Smooth muscle cell (in vitro differentiated cells): Measurements from ENCODE around the gene CILP2. TPM values are rescaled to one million over a fixed set of nuclear protein-coding genes. Genes with fewer than 3 reads are reported as not detected.
A peak's percentile ranks its signal among the peaks of the same experiment; 100 is the strongest.

Source experiments
- DNase-seq: peaks from one replicate; lab custom pipeline; 2025; ENCODE audit not compliant: unreplicated experiment; lab: John Stamatoyannopoulos, UW
- H2AFZ ChIP-seq: fragments of 200-600 bp; sonication (generic); 2 replicates; pipeline ENCODE4 v1.6.0; 2016; ENCODE audit warnings: antibody characterized with exemption, low read depth, mild to moderate bottlenecking
- H3F3A ChIP-seq: fragments of 200-600 bp; sonication (generic); 2 replicates; pipeline ENCODE4 v1.6.0; 2017; ENCODE audit warnings: antibody characterized with exemption, low read depth
- H3K27ac ChIP-seq: fragments of 200-600 bp; sonication (generic); 2 replicates; pipeline ENCODE4 v1.5.1; 2016; ENCODE audit warnings: low read depth, mild to moderate bottlenecking
- H3K27me3 ChIP-seq: fragments of 200-600 bp; sonication (generic); 2 replicates; pipeline ENCODE4 v1.6.1; 2016; ENCODE audit warnings: low read depth, mild to moderate bottlenecking
- H3K36me3 ChIP-seq: fragments of 200-600 bp; sonication (generic); 2 replicates; pipeline ENCODE4 v1.5.1; 2016; ENCODE audit warnings: low read depth
- H3K4me1 ChIP-seq: fragments of 200-600 bp; sonication (generic); 2 replicates; pipeline ENCODE4 v1.5.1; 2016; ENCODE audit warnings: low read depth
- H3K4me2 ChIP-seq: fragments of 200-600 bp; sonication (generic); 2 replicates; pipeline ENCODE4 v1.6.0; 2016; ENCODE audit warnings: mild to moderate bottlenecking
- H3K4me3 ChIP-seq: fragments of 200-600 bp; sonication (generic); 2 replicates; pipeline ENCODE4 v1.5.1; 2016; ENCODE audit warnings: mild to moderate bottlenecking
- H3K79me2 ChIP-seq: fragments of 200-600 bp; sonication (generic); 2 replicates; pipeline ENCODE4 v1.6.0; 2016; ENCODE audit warnings: low read depth, mild to moderate bottlenecking
- H3K9ac ChIP-seq: fragments of 200-600 bp; sonication (generic); 2 replicates; pipeline ENCODE4 v1.6.0; 2016; ENCODE audit warnings: low read depth
- H3K9me3 ChIP-seq: fragments of 200-600 bp; sonication (generic); replicated peaks from 2 replicates; pipeline ENCODE4 v1.5.1; 2016; ENCODE audit warnings: low read depth
- H4K20me1 ChIP-seq: fragments of 200-600 bp; sonication (generic); 2 replicates; pipeline ENCODE4 v1.6.0; 2016; ENCODE audit warnings: low read depth
- CTCF ChIP-seq: fragments of 200-600 bp; sonication (generic); IDR thresholded peaks from 2 replicates; pipeline ENCODE4 v1.5.1; 2017; ENCODE audit warnings: borderline replicate concordance, mild to moderate bottlenecking, antibody characterized with exemption; ENCODE audit not compliant: insufficient read depth, poor library complexity, severe bottlenecking
- whole genome bisulfite sequencing: methylation state at CpG from one replicate; pipeline ENCODE4 v1.1.7; 2016; ENCODE audit warnings: low lambda C conversion rate; 5-methylcytosine and 5-hydroxymethylcytosine counted together
- polyA plus RNA-seq: library from polyadenylated mRNA; unstranded; fragments of >200 nt; fragmentation: Nextera tagmentation; extraction: Ambion mirVana; gene quantifications from 2 replicates; pipeline ENCODE4 v1.2.1, GENCODE V29; 2016
- total RNA-seq: library from RNA; depleted of rRNA; stranded (reverse); fragments of >200 nt; gene quantifications from 2 replicates; pipeline ENCODE4 v1.2.3, GENCODE V29; 2014

The CILP2 gene
- total and polyA plus RNA-seq, 2 experiments from 2014 or later = 27.2 to 95.0 TPM

- H3K4me3 ChIP-seq = no peak overlapping the region
- 57% methylated on average over 6 of the region's 6 CpGs for WGBS
- no peaks in the 10 kb centered on the region for H3K36me3 ChIP-seq
- H3K4me2 ChIP-seq = no peak overlapping the region
- no peaks in the 10 kb centered on the region for H4K20me1 ChIP-seq
- H3K4me1 ChIP-seq = no peaks in the 10 kb centered on the region
- H2AFZ ChIP-seq = no peak overlapping the region
- no peaks in the 10 kb centered on the region for H3K27me3 ChIP-seq
- no peak for DNase-seq
- no peak overlapping the region for H3K9ac ChIP-seq
- no peaks in the 10 kb centered on the region for H3K9me3 ChIP-seq
- no peak overlapping the region for H3K27ac ChIP-seq
- TF ChIP-seq CTCF = no peak
- no peaks in the 10 kb centered on the region for H3F3A ChIP-seq
- no peaks in the 10 kb centered on the region for H3K79me2 ChIP-seq
Observed at GRCh38 chr19:19510432-19510831, 27.6 kb upstream of the CILP2 start.

- Histone ChIP-seq H3F3A (no peaks in the 10 kb centered on the region), H3K9ac (no peak overlapping the region), H3K27me3 (no peaks in the 10 kb centered on the region), H3K4me1 (peaks cover 9% of the 10 kb centered on the region), H3K4me3 (no peak overlapping the region), H4K20me1 (peaks cover 6% of the 10 kb centered on the region), H3K4me2 (no peak overlapping the region), H3K36me3 (no peaks in the 10 kb centered on the region), H3K9me3 (no peaks in the 10 kb centered on the region), H3K27ac (no peak overlapping the region), H2AFZ (no peak overlapping the region), H3K79me2 (peaks cover 26% of the 10 kb centered on the region)
- TF ChIP-seq CTCF = no peak
- no peak for DNase-seq
- WGBS = 96% methylated on average over 17 of the region's 17 CpGs
Observed at GRCh38 chr19:19513682-19514081, 24.4 kb upstream of the CILP2 start.

- H3K27me3 ChIP-seq = no peaks in the 10 kb centered on the region
- no peaks in the 10 kb centered on the region for H3F3A ChIP-seq
- H3K9me3 ChIP-seq = no peaks in the 10 kb centered on the region
- H2AFZ ChIP-seq = no peak overlapping the region
- DNase-seq = no peak
- H4K20me1 ChIP-seq = peaks cover 11% of the 10 kb centered on the region
- no peak overlapping the region for H3K27ac ChIP-seq
- WGBS = 97% methylated on average over 40 of the region's 46 CpGs
- no peak overlapping the region for H3K4me2 ChIP-seq
- no peaks in the 10 kb centered on the region for H3K36me3 ChIP-seq
- no peak overlapping the region for H3K4me3 ChIP-seq
- peaks cover 9% of the 10 kb centered on the region for H3K4me1 ChIP-seq
- no peak for TF ChIP-seq CTCF
- H3K79me2 ChIP-seq = peaks cover 32% of the 10 kb centered on the region
- H3K9ac ChIP-seq = no peak overlapping the region
Observed at GRCh38 chr19:19514215-19514657, 23.8 kb upstream of the CILP2 start.

GRCh38 chr19:19514881-19515641, 23.0 kb upstream of the CILP2 start, which contains the start of gene TSSK6:
TSSK6 (minus strand) TSS chr19:19515548; CDS start chr19:19515427, 121 bp downstream.
- Histone ChIP-seq H3K79me2 (peaks cover 39% of the 10 kb centered on the region), H3K27me3 (no peaks in the 10 kb centered on the region), H3K4me2 (peak within 1 kb of the TSS; percentile 98), H4K20me1 (peaks cover 20% of the 10 kb centered on the region), H3K9ac (peak within 1 kb of the TSS; percentile 75), H3K4me3 (peak within 1 kb of the TSS; percentile 87), H3K4me1 (peaks cover 9% of the 10 kb centered on the region), H3K36me3 (no peaks in the 10 kb centered on the region), H2AFZ (peak within 1 kb of the TSS; percentile 56), H3K27ac (peak within 1 kb of the TSS; percentile 17), H3K9me3 (no peaks in the 10 kb centered on the region), H3F3A (no peaks in the 10 kb centered on the region)
- no peak for DNase-seq
- no peak for TF ChIP-seq CTCF
- WGBS = 98% methylated on average over 59 of the region's 74 CpGs
